Measurements from ENCODE around the gene MLEC.

GRCh38 chr12:120724720-120725119 is 37.8 kb downstream of the MLEC start:
- TF ChIP-seq, protein P1, sequence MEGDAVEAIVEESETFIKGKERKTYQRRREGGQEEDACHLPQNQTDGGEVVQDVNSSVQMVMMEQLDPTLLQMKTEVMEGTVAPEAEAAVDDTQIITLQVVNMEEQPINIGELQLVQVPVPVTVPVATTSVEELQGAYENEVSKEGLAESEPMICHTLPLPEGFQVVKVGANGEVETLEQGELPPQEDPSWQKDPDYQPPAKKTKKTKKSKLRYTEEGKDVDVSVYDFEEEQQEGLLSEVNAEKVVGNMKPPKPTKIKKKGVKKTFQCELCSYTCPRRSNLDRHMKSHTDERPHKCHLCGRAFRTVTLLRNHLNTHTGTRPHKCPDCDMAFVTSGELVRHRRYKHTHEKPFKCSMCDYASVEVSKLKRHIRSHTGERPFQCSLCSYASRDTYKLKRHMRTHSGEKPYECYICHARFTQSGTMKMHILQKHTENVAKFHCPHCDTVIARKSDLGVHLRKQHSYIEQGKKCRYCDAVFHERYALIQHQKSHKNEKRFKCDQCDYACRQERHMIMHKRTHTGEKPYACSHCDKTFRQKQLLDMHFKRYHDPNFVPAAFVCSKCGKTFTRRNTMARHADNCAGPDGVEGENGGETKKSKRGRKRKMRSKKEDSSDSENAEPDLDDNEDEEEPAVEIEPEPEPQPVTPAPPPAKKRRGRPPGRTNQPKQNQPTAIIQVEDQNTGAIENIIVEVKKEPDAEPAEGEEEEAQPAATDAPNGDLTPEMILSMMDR (IDR thresholded peaks at IDR 0.05): no peak
- TF ChIP-seq ZFX (IDR thresholded peaks at IDR 0.05; ENCODE audit: borderline replicate concordance): no peak

All from 22Rv1 (cell line).